Suppressor macrophage treated with lipopolysaccharide for 4 hours (primary cell): ENCODE data around the gene TUT4.
"Not testable (repeated sequence)": the region's sequence is repeated elsewhere in the genome, so short reads cannot be mapped to it uniquely, and the experiment has no call there.

Experiments used
- DNase-seq: peaks from one replicate; pipeline ENCODE4 v3.0.0-alpha.2; 2020

Gene TUT4, protein sequence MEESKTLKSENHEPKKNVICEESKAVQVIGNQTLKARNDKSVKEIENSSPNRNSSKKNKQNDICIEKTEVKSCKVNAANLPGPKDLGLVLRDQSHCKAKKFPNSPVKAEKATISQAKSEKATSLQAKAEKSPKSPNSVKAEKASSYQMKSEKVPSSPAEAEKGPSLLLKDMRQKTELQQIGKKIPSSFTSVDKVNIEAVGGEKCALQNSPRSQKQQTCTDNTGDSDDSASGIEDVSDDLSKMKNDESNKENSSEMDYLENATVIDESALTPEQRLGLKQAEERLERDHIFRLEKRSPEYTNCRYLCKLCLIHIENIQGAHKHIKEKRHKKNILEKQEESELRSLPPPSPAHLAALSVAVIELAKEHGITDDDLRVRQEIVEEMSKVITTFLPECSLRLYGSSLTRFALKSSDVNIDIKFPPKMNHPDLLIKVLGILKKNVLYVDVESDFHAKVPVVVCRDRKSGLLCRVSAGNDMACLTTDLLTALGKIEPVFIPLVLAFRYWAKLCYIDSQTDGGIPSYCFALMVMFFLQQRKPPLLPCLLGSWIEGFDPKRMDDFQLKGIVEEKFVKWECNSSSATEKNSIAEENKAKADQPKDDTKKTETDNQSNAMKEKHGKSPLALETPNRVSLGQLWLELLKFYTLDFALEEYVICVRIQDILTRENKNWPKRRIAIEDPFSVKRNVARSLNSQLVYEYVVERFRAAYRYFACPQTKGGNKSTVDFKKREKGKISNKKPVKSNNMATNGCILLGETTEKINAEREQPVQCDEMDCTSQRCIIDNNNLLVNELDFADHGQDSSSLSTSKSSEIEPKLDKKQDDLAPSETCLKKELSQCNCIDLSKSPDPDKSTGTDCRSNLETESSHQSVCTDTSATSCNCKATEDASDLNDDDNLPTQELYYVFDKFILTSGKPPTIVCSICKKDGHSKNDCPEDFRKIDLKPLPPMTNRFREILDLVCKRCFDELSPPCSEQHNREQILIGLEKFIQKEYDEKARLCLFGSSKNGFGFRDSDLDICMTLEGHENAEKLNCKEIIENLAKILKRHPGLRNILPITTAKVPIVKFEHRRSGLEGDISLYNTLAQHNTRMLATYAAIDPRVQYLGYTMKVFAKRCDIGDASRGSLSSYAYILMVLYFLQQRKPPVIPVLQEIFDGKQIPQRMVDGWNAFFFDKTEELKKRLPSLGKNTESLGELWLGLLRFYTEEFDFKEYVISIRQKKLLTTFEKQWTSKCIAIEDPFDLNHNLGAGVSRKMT (N-terminal part only)

DNA sequence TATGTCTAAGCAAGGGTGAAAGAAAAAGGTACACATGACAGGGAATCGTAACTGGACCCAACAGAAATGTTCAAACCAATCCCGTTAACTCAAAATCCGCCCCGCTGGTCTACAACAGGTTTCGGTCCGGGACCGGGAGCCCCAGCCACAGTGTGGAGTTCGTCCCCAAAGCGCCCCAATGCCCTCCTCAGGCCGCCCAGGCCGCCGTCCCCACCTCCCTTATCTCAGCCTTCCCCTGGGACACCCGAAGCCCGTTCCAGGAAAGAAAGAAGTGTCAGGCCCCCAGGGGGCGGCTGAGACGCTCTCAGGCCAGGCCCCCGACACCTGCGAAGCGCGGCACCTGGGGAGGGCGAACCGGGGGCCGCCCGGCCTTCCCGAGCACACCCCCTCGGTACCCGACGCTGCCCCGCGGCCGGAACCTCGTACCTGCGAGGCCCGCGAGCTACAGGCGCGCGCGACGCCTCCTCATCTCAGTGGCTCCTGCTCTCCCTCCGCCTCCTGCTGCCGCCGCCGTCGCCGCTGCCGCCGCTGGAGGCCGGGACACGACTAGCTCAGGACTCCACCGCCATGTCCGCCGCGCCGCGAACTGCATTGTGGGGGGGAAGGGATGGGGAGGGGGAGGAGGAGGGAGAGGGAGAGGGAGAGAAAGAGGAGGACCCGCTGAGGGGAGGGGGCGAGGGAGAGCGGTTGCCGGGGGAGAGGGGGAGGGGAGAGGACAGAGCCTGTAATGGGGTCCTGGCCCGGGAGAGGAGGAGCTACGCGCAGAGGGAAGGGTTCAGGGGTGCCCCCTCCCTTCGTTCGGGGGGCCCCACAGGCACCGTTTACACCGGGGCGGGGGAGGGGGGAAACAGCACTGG lies at the start of gene TUT4:
TUT4 (minus strand) TSS at position 588 of the 857 bp plus-strand sequence. CDS start 26,812 bp downstream, outside the sequence.
- peak; percentile 71 for DNase-seq

DNA sequence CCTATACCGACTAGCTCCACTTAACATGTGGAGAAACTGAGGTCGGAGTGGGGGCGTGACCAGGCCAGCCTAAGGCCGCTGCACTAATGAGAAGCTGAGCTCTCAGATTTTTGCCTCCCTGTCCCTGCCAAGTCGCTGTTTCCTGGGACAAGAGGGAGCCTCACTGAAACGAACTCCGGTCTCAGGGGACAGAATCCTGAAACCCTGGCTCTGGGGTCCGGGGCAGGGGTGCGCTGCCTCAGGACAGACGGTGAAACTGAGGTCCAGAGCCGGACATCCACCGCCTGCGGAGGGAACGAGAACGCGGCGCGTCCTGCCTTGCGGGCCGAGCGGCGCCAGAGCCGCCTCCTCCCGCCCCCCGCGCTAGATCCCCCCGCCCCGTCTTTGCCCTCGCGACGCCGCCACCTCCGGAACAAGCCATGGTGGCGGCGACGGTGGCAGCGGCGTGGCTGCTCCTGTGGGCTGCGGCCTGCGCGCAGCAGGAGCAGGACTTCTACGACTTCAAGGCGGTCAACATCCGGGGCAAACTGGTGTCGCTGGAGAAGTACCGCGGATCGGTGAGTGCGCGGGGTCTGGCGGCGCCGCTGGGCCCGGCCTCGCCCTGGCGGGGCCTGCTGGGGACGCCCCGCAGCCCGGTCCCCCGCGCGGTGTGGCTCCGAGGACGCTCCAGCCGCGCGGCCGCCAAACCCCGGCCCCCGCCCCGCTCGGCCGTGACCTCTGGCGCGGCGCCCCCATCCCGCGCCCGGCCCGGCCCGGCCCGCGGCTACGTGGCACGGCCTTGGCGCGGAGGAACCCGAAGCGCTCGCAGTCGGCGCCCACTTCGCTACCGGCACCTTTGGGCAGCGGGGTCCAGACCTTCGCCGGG lies 49.3 kb upstream of the TUT4 start, which contains the start of gene GPX7:
GPX7 (plus strand) TSS at position 381 of the 865 bp plus-strand sequence; CDS start at position 420, 39 bp downstream.
- DNase-seq = peak; percentile 23

DNA sequence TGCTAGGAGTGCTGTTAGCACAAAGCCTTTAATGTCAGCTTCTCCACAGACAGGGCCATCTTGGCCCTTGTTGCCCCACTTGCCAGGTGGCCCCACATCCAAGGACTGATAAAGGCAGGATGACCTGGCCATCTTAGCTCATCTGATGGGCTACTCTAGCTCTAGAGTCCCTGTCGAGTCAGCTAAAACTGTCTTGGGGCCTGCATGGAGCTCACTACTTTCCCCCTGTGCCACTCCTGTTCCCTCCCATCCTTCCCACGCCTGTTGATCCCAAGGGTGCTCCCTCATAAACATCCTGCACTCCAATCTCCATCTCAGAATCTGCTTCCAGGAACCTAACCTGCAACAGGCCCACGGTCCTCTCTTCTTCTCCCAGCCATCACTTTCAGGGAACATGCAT lies 48.6 kb upstream of the TUT4 start:
- DNase-seq = no peak

DNA sequence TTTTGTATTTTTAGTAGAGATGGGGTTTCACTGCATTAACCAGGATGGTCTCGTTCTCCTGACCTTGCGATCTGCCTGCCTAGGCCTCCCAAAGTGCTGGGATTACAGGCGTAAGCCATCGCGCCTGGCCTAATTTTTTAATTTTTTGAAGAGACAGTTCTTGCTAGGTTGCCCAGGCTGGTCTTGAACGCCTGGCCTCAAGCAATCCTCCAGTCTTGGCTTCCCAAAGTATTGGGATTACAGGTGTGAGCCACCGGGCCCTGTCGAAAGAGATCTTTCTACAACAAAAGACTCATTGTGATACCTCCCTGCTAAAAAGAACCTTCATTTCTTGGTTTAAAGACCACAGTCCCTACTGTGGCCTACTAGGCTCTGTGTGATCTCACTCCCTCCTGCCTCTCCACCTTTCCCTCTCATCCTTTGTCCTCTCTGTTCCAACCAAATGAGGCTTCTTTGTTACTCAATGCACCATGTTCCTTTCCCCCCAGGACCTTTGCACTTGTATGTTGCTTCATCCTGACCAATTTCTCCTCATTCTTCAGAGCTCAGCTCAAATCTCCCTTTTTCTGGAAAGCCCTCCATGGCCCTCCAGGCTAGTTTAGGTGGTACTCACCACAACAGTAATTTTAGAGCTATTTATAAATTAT lies 47.8 kb upstream of the TUT4 start:
- no peak for DNase-seq

DNA sequence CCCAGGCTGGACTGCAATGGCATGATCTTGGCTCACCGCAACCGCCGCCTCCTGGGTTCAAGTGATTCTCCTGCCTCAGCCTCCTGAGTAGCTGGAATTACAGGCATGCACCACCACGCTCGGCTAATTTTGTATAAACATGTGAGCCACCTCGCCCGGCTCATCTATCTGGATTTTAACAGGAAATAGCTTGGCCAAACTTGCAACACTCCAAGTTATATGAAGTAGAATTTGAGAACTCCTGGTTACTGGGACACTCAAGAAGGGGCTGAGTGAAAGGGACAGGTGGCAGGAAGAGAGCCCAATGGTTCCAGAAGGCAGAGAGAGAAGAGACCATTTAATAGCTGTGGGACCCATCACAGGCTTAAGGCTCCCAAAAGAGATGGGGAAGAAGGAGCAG lies 46.3 kb upstream of the TUT4 start:
- DNase-seq = no peak

DNA sequence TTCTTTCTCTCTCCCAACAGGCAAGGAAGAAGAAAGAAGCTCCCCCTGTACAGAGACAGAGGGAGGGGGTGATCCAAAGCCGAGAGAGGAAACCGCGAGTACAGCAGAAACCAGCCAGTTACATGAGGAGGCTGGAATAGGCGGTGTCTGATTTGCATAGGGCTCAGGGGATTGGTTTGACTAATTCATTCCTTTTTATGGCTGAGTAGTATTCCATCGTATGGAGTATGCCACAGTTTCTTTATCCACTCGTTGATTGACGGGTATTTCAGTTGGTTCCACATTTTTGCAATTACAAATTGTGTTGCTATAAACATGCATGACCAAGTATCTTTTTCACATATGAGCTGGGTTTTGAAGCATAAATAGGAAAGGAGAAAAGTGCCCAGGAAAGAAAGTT lies 45.8 kb upstream of the TUT4 start:
- no peak for DNase-seq

DNA sequence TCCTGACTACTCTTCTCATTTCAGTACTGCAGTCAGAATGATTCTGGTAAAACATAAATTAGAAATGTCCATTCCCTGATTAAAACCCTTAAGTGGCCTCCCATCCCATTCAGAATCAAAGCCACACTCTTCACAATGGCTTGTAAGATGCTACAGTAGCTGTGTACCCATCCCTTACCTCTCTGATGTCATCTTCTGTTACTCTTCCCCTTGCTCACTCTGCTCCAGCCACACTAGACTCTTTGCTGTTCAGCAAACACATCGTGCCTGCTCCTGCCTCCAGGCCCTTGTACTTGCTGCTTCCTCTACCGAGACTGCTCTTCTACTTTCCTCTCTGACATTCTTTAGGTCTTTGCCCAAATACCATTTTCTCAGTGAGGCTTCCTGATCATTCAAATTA lies 45.0 kb upstream of the TUT4 start:
- no peak for DNase-seq

DNA sequence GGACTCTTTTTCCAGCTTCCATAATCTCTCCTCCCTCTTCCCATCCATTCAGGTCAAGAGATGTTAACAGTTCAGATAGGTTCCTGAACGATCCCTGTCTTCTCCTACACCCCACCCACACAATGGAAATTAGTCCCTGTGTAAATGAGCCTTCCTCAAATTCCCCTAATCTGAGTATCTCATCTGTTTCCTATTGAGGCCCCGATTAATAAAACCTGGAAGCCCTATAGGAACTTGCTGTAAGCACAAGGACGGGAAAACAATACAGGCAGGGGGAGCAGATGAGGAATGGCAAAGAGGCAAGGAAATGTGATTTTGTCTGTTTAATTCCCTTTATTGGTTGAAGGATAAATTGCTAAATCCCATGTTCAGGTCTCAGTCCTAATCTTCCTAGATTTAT lies 42.2 kb upstream of the TUT4 start:
- no peak for DNase-seq

DNA sequence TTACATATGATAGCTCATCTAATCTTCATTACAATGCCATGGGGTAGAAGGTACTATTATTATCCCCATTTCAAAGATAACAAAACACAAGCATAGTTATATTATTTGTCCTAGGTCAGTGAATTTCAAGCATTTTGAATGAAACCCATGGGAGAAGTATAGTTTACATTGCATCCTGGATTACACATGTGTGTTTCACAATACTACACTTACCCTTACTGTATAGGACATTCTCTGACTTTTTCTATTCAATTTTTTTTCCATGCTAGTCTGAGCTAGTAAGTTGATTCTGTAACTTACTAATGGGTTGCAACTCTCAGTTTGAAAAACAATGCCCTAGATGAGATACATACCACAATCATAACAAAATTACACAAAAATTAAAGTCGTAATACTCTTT lies 40.6 kb upstream of the TUT4 start:
- DNase-seq = no peak

DNA sequence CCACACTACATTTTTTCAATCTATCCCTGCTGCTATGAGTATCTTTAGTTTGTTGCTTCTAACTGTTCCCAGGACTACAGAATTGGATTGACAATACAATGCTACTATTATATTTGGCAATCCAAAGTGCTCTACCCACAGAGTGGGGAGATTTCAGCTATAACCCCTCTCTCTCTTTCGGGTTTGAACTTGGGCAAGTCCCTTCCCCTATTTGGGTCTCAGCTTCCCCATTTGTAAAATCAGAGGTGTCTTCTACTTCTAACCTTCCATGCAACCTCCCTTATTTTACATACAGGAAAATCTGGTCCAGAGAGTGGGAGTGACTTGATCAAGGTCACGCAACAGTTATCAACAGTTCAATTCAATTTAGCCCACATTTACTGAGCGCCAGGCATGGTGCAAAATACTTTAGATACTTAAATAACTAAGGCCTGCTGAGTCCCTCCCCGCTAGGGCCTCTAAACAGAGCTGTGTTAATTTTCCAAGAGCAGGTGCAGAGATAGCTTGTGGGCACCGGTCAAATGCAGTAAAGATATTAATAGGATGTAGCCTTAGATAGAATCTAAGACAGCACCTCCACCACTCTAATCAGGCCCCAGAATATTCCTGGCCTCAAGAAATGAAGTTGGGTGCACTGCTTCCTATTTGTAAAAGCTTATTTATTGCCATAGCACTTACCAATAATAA lies 39.9 kb upstream of the TUT4 start:
- no peak for DNase-seq

DNA sequence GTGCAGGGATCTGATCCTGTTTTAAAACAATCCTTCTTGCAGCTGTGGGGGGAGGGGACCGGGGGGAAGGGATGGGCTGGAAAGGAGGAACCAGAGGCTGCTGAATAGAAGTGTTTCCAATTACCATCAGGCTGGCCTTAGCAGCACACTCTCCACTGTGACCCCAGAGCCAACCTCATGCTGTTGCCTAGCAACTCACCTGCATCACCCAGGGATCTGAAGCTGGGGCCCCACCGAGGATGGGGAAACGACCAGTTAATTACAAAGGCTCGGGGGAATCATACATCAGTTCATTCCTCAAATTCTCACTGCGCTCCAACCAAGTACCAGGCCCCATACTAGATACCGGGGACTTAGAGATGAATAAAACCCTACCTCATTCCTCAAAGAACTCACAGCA lies 37.4 kb upstream of the TUT4 start:
- no peak for DNase-seq

DNA sequence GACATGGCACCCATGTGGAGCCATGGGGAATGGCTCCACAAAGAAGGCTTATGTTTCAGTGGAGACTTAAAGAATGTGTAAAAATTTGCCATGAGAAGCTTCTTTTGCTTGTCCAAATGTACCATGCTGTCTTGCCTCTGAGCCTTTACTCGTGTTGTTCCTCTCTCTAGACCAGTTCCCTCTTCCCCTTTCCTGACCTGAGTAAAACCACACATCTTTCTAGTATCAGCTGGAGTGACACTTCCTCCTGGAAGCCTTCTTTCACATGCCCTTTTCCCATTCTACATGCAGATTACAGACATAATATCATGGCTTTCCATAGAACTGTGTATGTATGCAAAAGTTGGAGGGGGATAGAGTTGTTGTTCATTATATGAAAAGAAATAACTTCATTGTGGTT lies 35.6 kb upstream of the TUT4 start:
- DNase-seq = peak; percentile 62

DNA sequence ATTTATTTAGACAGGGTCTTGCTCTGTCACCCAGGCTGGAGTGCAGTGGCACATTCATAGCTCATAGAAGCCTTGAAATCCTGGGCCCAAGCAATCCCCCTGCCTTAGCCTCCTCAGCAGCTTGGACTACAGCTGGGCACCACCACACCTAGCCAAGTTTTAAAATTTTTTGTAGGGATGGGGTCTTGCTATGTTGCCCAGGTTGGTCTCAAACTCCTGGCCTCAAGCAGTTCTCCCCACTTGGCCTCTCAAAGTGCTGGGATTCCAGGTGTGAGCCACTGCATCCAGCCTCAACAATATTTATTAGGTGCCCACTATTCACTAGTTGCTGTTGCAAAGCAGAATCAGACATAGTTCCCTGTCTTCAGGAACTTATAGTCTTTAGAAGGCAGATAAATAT lies 35.1 kb upstream of the TUT4 start:
- no peak for DNase-seq

DNA sequence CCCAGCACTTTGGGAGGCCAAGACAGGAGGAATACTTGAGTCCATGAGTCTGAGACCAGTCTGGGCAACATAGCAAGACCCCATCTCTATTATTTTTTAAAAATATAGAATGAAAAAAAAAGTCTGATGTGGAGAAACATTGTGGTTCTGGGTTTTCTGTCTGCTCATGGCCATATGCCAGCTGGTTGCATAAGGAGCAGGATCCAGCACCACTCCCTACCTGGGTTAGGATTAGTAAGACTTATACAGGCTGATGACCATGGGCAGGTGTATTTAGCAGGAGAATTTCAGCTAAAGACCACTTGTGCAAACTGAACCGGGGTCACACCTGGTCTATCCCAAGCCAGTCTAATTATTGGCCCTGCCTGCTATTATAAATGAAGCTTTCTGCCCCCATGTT lies 32.6 kb upstream of the TUT4 start:
- no peak for DNase-seq

DNA sequence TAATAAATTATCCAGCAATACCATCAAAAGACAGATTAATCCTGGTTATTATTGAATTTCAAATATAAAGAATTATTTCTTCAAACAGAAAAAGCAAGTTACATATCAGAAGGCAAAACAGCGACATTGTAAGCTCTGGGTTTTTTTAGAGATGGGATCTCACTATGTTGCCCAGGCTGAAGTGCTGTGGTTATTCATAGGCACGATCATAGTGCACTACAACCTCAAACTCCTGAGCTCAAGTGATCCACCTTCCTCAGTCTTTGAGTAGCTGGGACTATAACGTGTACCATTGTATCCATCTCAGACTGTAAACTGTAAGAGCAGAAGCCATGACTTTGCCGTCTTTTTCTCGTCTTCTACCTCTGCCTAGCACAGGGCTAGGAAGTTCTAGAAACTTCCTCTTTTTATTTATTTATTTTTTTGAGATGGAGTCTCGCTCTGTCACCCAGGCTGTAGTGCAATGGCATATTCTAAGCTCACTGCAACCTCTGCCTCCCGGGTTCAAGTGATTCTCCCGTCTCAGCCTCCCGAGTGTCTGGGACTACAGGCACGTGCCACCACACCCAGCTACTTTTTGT lies 29.3 kb upstream of the TUT4 start:
- DNase-seq = no peak

DNA sequence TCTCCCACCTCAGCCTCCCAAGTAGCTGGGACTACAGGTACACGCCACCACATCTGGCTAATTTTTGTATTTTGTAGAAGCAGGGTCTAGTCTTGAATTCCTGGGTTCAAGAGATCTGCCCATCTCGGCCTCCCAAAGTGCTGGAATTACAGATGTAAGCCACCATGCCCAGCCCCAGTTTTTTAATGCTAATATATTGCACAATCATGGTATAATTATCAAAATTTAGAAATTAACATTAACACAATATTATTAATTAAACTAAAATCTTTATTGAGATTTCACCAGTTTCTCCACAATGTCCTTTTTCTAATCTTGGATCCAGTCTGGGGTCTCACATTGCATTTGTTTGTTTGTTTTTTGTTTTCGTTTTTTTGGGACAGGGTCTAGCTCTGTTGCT lies 27.4 kb upstream of the TUT4 start:
- DNase-seq = no peak

DNA sequence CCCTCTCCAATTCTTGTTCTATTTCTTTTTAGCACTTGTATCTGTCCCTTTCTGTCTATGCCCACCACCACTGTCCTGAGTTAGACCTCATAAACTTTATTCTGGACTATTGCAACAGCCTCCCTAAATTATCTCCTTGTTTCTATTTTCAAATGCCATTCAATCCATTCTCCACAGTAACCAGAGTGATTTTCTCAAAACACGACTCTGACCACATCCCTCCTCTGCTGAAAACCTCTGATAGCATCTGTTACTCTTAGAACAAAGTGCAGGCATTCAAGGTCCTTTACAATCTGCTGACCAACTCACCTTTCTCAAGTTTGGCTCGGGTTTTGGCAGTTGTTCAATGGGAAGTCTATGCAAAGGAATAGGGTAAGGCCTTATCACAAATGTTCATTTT lies 26.5 kb upstream of the TUT4 start:
- no peak for DNase-seq

DNA sequence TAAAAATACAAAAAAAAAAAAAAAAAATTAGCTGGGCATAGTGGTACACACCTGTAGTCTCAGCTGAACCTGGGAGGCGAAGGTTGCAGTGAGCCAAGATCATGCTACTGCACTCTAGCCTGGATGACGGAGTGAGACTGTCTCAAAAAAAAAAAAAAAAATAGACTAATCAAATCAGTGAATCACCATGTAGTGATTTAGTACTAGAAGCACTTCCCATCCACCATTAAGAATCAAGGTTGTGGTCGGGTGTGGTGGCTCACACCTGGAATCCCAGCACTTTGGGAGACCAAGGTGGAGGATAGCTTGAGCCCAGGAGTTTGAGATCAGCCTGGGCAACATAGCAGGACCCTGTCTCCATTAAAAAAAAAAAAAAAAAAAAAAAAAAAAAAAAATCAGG lies 25.2 kb upstream of the TUT4 start:
- not testable (repeated sequence) for DNase-seq

DNA sequence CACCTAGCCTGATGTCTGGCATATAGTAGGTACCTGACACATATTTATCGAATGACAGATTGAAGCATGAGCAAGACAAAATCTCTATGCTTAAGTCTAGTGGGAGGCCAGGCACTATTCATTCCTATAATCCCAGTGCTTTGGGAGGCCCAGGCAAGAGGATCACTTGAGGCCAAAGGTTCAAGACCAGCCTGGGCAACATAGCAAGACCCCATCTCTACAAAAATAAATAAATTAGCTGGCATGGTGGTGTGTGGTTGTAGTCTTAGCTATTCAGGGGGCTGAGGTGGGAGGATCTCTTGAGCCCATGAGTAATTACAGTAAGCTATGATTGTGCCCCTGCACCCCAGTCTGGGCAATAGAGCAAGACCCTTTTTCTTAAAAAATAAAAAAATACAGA lies 23.2 kb upstream of the TUT4 start:
- no peak for DNase-seq

DNA sequence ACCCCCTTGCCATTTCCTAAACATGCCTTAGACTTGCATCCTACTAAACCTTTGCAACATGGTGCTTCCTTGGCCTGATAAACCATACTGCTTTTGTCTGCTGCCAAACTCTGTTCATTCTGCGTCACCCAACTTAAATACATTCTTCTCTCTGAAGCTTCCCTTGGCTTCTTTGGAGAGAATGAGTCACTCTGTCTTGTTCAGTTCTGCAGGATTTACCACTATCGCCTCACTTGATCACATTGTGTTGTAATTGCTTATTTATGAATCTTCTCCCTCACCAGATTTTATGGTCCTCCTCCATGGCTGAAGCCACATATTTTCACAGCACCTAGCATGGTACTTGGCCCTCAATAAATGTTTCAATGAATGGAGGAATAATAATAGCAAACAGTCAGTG lies 21.7 kb upstream of the TUT4 start:
- DNase-seq = peak; percentile 11
